Testis (tissue), 2 donors: Measurements from ENCODE around the gene CYS1.

ENCODE experiments used
- POLR2A ChIP-seq: fragments of 450-650 bp; IDR thresholded peaks from one replicate; pipeline ENCODE4 v1.6.1; 2017; ENCODE audit warnings: antibody characterized with exemption, mild to moderate bottlenecking, moderate library complexity
- TF ChIP-seq, protein P1 (sequence below), 3 experiments: fragments of 450-650 bp in 2 of 3; fragments of 200-600 bp in 1 of 3; sonication (generic) in 1 of 3; IDR thresholded peaks; one replicate each; pipeline ENCODE4 v1.5.1; 2016 to 2019; ENCODE audit warnings: antibody characterized with exemption in 3 of 3, mild to moderate bottlenecking in 2 of 3, moderate library complexity in 1 of 3

DNA sequence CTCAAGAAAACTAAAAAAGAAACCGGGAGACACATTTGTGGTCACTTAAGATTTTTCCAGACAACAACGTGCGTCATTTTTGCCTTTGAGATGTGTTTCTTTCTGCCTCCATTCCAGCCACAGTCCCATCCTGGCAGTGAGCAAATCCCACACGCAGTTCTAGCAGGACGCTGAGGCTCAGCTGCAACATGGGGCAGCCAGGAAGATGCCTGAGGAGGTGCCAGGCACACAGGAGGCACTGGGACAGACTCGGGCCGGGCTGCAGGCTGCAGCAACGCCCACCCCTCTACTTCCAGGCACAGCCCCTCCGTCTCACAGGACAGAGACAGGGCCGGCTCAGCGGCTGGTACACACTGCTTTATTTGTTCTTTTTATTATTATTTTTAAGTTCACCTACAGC is 23.8 kb downstream of the CYS1 start:
- TF ChIP-seq, protein P1, sequence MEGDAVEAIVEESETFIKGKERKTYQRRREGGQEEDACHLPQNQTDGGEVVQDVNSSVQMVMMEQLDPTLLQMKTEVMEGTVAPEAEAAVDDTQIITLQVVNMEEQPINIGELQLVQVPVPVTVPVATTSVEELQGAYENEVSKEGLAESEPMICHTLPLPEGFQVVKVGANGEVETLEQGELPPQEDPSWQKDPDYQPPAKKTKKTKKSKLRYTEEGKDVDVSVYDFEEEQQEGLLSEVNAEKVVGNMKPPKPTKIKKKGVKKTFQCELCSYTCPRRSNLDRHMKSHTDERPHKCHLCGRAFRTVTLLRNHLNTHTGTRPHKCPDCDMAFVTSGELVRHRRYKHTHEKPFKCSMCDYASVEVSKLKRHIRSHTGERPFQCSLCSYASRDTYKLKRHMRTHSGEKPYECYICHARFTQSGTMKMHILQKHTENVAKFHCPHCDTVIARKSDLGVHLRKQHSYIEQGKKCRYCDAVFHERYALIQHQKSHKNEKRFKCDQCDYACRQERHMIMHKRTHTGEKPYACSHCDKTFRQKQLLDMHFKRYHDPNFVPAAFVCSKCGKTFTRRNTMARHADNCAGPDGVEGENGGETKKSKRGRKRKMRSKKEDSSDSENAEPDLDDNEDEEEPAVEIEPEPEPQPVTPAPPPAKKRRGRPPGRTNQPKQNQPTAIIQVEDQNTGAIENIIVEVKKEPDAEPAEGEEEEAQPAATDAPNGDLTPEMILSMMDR (IDR thresholded peaks at IDR 0.05): no peak
- no peak for TF ChIP-seq POLR2A
